OCI-LY3 (cell line): ENCODE results near the gene BRF1.
"Not testable (repeated sequence)": the region's sequence is repeated elsewhere in the genome, so short reads cannot be mapped to it uniquely, and the experiment has no call there.

Experiments
- H2AFZ ChIP-seq: fragments of 200-600, 300-600 bp; shearing (Covaris generic); 2 replicates; pipeline ENCODE4 v1.6.0; 2014; ENCODE audit warnings: antibody characterized with exemption, low read depth, low read length
- H3K27ac ChIP-seq: fragments of 200-600, 300-600 bp; sonication (generic); 2 replicates; pipeline ENCODE4 v1.5.1; 2014; ENCODE audit warnings: mild to moderate bottlenecking, low read length, moderate library complexity, mixed read lengths
- H3K27me3 ChIP-seq: fragments of 200-600, 300-600 bp; sonication (generic); 2 replicates; pipeline ENCODE4 v1.6.1; 2014; ENCODE audit warnings: low read depth, low read length, mixed read lengths
- H3K36me3 ChIP-seq: fragments of 200-600, 300-600 bp; sonication (generic); replicated peaks from 2 replicates; pipeline ENCODE3; 2014; ENCODE audit warnings: low read depth, low read length, mixed read lengths
- H3K4me1 ChIP-seq: fragments of 300-600, 200-600 bp; sonication (generic); 2 replicates; pipeline ENCODE4 v1.6.1; 2014; ENCODE audit warnings: low read length, mixed read lengths
- H3K4me2 ChIP-seq: fragments of 200-600, 300-600 bp; sonication (generic); 2 replicates; pipeline ENCODE4 v1.6.1; 2014; ENCODE audit warnings: low read length, mixed read lengths
- H3K4me3 ChIP-seq: fragments of 300-600, 200-600 bp; sonication (generic); 2 replicates; pipeline ENCODE4 v1.5.1; 2014; ENCODE audit warnings: antibody characterized with exemption, mild to moderate bottlenecking, low read length, moderate library complexity
- H3K79me2 ChIP-seq: fragments of 300-600, 200-600 bp; shearing (Covaris generic); 2 replicates; pipeline ENCODE4 v1.6.1; 2014; ENCODE audit warnings: mild to moderate bottlenecking, low read length, mixed read lengths
- H3K9ac ChIP-seq: fragments of 300-600, 200-600 bp; shearing (Covaris generic); 2 replicates; pipeline ENCODE4 v1.6.0; 2014; ENCODE audit warnings: mild to moderate bottlenecking, low read length, moderate library complexity
- H3K9me3 ChIP-seq: fragments of 200-600, 300-600 bp; shearing (Covaris generic); 2 replicates; pipeline ENCODE4 v1.6.1; 2014; ENCODE audit warnings: low read length, mixed read lengths; ENCODE audit not compliant: insufficient read depth
- H4K20me1 ChIP-seq: fragments of 200-600, 300-600 bp; sonication (generic); 2 replicates; pipeline ENCODE4 v1.6.1; 2016; ENCODE audit warnings: low read length, mixed read lengths; ENCODE audit not compliant: insufficient read depth
- EZH2phosphoT487 ChIP-seq: fragments of 200-600 bp; shearing (Covaris generic); IDR thresholded peaks from 2 replicates; pipeline ENCODE4 v1.6.1; 2018; ENCODE audit warnings: antibody characterized with exemption, mixed run types, low read depth
- TF ChIP-seq, protein P1 (sequence below): fragments of 200-600, 300-600 bp; sonication (generic); IDR thresholded peaks from 2 replicates; pipeline ENCODE4 v1.5.1; 2014; ENCODE audit warnings: antibody characterized with exemption, low read length, low read depth

The BRF1 gene

DNA sequence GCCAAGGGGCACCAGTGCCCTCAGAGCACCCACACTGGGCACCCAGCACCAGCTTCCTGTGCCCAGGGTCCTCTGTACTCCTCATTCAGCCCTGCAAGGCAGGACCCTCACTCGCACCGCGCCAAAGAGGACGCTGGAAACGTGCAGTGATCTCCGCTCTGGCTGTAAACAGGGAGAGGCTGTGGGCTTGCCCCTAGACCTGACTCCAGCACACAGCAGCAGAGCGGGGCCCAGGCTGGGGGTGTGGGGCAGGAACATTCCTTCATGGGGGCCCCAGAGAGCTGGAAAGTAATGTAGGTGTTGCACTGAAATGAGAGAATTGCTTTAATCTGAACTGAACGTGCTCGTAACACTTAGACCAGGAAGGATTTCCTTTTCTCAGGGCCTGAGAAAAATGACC lies 5.0 kb upstream of the BRF1 start:
- Histone ChIP-seq H3K4me2 (no peak overlapping the region), H2AFZ (no peak overlapping the region), H3K27ac (no peak overlapping the region), H4K20me1 (no peaks in the 10 kb centered on the region), H3K79me2 (no peaks in the 10 kb centered on the region), H3K36me3 (no peaks in the 10 kb centered on the region), H3K9ac (no peak overlapping the region), H3K9me3 (no peaks in the 10 kb centered on the region), H3K4me1 (peaks cover 4% of the 10 kb centered on the region; the same call in 1 of the 2 replicates), H3K4me3 (no peak overlapping the region), H3K27me3 (no peaks in the 10 kb centered on the region)
- TF ChIP-seq EZH2phosphoT487 = no peak
- TF ChIP-seq, protein P1, sequence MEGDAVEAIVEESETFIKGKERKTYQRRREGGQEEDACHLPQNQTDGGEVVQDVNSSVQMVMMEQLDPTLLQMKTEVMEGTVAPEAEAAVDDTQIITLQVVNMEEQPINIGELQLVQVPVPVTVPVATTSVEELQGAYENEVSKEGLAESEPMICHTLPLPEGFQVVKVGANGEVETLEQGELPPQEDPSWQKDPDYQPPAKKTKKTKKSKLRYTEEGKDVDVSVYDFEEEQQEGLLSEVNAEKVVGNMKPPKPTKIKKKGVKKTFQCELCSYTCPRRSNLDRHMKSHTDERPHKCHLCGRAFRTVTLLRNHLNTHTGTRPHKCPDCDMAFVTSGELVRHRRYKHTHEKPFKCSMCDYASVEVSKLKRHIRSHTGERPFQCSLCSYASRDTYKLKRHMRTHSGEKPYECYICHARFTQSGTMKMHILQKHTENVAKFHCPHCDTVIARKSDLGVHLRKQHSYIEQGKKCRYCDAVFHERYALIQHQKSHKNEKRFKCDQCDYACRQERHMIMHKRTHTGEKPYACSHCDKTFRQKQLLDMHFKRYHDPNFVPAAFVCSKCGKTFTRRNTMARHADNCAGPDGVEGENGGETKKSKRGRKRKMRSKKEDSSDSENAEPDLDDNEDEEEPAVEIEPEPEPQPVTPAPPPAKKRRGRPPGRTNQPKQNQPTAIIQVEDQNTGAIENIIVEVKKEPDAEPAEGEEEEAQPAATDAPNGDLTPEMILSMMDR = no peak

DNA sequence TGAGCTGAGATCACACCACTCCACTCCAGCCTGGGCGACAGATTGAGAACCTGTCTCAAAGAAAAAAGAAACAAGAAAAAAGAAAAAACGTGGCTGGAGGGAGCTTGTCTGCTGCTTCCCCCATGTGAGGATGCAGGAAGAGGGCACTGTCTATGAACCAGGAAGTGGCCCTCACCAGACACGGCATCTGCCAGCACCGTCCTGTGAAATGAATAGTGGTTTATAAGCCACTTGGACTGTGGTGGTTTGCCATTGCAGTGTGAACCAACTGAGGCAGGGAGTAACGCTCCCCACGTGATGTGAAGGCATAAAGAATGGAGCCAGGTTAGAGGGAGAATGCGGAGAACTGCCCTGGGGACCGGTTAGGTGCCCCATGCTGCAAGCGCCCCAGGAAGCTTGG lies 4.5 kb upstream of the BRF1 start:
- H3K27me3 ChIP-seq = no peaks in the 10 kb centered on the region
- no peak overlapping the region for H3K27ac ChIP-seq
- no peaks in the 10 kb centered on the region for H4K20me1 ChIP-seq
- TF ChIP-seq, protein P1 = no peak
- TF ChIP-seq EZH2phosphoT487 = no peak
- H3K9me3 ChIP-seq = no peaks in the 10 kb centered on the region
- peaks cover 4% of the 10 kb centered on the region; the same call in 1 of the 2 replicates for H3K4me1 ChIP-seq
- no peaks in the 10 kb centered on the region for H3K36me3 ChIP-seq
- no peak overlapping the region for H3K4me3 ChIP-seq
- H3K79me2 ChIP-seq = peaks cover 1% of the 10 kb centered on the region; the same call in 1 of the 2 replicates
- no peak overlapping the region; the same call in 1 of the 2 replicates for H2AFZ ChIP-seq
- H3K9ac ChIP-seq = no peak overlapping the region
- no peak overlapping the region for H3K4me2 ChIP-seq

DNA sequence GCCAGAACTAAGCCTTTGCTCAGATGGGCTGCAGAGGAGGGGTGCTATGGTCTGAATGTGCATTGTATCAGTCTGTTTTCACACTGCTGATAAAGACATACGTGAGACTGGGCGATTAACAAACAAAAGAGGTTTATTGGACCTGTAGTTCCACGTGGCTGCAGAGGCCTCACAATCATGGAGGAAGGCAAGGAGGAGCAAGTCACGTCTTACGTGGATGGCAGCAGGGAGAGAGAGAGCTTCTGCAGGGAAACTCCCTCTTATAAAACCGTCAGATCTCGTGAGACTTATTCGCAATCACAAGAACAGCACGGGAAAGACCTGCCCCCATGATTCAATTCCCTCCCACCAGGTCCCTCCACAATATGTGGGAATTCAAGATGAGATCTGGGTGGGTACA lies 3.8 kb upstream of the BRF1 start:
- Histone ChIP-seq H3K9ac (no peak overlapping the region), H3K36me3 (no peaks in the 10 kb centered on the region), H4K20me1 (no peaks in the 10 kb centered on the region), H3K4me3 (no peak overlapping the region), H2AFZ (no peak overlapping the region), H3K27me3 (no peaks in the 10 kb centered on the region), H3K9me3 (no peaks in the 10 kb centered on the region), H3K4me2 (no peak overlapping the region), H3K79me2 (peaks cover 9% of the 10 kb centered on the region), H3K4me1 (peaks cover 7% of the 10 kb centered on the region), H3K27ac (no peak overlapping the region)
- TF ChIP-seq, protein P1 = no peak
- TF ChIP-seq EZH2phosphoT487 = no peak

DNA sequence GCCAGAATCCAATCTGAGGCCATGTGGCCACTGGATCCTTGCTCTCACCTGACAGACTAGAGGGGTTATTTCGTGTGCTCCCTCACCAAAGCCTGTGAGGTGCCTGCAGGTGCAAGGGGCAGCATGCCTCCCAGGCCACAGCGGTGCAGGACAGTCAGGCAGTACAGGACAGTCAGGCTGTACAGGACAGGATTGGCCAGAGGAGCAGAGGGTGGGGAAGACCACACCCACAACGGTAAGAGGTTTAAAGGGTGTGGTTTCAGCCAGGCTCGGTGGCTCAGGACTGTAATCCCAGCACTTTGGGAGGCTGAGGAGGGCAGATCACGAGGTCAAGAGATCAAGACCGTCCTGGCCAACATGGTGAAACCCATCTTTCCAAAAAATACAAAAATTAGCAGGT lies 3.1 kb upstream of the BRF1 start:
- Histone ChIP-seq H3K4me1 (peaks cover 12% of the 10 kb centered on the region), H4K20me1 (no peaks in the 10 kb centered on the region), H3K4me3 (no peak overlapping the region), H3K79me2 (peaks cover 15% of the 10 kb centered on the region), H3K27me3 (no peaks in the 10 kb centered on the region), H3K27ac (no peak overlapping the region), H3K4me2 (no peak overlapping the region), H3K36me3 (no peaks in the 10 kb centered on the region), H3K9me3 (no peaks in the 10 kb centered on the region), H3K9ac (no peak overlapping the region), H2AFZ (no peak overlapping the region)
- TF ChIP-seq, protein P1 = no peak
- TF ChIP-seq EZH2phosphoT487 = no peak

DNA sequence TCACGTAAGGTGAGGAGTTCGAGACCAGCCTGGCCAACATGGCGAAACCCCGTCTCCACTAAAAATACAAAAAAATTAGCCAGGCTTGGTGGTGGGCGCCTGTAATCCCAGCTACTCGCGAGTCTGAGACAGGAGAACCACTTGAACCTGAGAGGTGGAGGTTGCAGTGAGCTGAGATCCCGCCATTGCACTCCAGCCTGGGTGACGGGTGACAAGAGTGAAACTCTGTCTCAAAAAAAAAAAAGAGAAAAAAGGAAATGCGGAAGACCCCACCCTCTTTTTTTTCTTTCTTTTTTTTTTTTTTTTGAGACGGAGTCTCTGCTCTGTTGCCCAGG lies 1.1 kb upstream of the BRF1 start:
- not testable (repeated sequence) for H3K27me3 ChIP-seq, H3K27ac ChIP-seq, H4K20me1 ChIP-seq, H2AFZ ChIP-seq, H3K36me3 ChIP-seq, H3K9me3 ChIP-seq
- Histone ChIP-seq H3K4me2 (peak overlapping the region; percentile 69), H3K4me3 (peak overlapping the region; percentile 81), H3K9ac (peak overlapping the region; percentile 54), H3K4me1 (peaks cover 12% of the 10 kb centered on the region), H3K79me2 (peaks cover 35% of the 10 kb centered on the region)
